K562 (cell line): ENCODE results near the gene LRP1. TPM values are rescaled to one million over a fixed set of nuclear protein-coding genes. Genes with fewer than 3 reads are reported as not detected.

ENCODE experiments used
- CHD1 ChIP-seq: fragments of 200-600 bp; sonication (generic); IDR thresholded peaks from one replicate; pipeline ENCODE4 v1.6.1; 2012; ENCODE audit warnings: mild to moderate bottlenecking, moderate library complexity, low read length, inconsistent platforms
- E2F5 ChIP-seq: sonication (generic); formaldehyde crosslinking; IDR thresholded peaks from 2 replicates; pipeline ENCODE4 v1.8.0; 2022; ENCODE audit warnings: mild to moderate bottlenecking, missing genetic modification reagents
- EHMT2 ChIP-seq: fragments of 450-650 bp; IDR thresholded peaks from 2 replicates; pipeline ENCODE4 v1.6.1; 2018; ENCODE audit warnings: antibody characterized with exemption
- FOXJ2 ChIP-seq: fragments of 200-800 bp; sonication (Bioruptor generic); IDR thresholded peaks from 2 replicates; pipeline ENCODE4 v1.6.1; 2016; ENCODE audit warnings: missing genetic modification characterization, missing compliant biosample characterization
- FOXO4 ChIP-seq: fragments of 450-650 bp; formaldehyde crosslinking; IDR thresholded peaks from 2 replicates; pipeline ENCODE4 v1.4.0; 2020; ENCODE audit warnings: mild to moderate bottlenecking, moderate library complexity
- KAT8 ChIP-seq: fragments of 450-650 bp; IDR thresholded peaks from 2 replicates; pipeline ENCODE4 v1.6.1; 2016; ENCODE audit warnings: low read depth, mild to moderate bottlenecking
- NFXL1 ChIP-seq: fragments of 450-650 bp; formaldehyde crosslinking; IDR thresholded peaks from 2 replicates; pipeline ENCODE4 v1.4.0; 2021; ENCODE audit warnings: mild to moderate bottlenecking
- SNAPC5 ChIP-seq: fragments of 250-450 bp; sonication (Bioruptor Pico); IDR thresholded peaks from 2 replicates; pipeline ENCODE4 v1.8.0; 2021; ENCODE audit warnings: moderate library complexity, mild to moderate bottlenecking, inconsistent platforms
- TAF1 ChIP-seq: IDR thresholded peaks from 2 replicates; pipeline ENCODE4 v1.6.1; 2011; ENCODE audit warnings: mild to moderate bottlenecking, low read length, moderate library complexity; ENCODE audit not compliant: insufficient read depth, control insufficient read depth, severe bottlenecking; ENCODE audit errors: extremely low read depth
- TEAD2 ChIP-seq: fragments of 450-650 bp; IDR thresholded peaks from 2 replicates; pipeline ENCODE4 v1.6.1; 2016; ENCODE audit warnings: missing genetic modification characterization, control low read depth, missing compliant biosample characterization
- TRIM25 ChIP-seq: fragments of 450-650 bp; IDR thresholded peaks from 2 replicates; pipeline ENCODE4 v1.7.0; 2016; ENCODE audit warnings: borderline replicate concordance
- XRCC5 ChIP-seq: fragments of 200-400 bp; formaldehyde crosslinking; IDR thresholded peaks from 2 replicates; pipeline ENCODE4 v1.6.1; 2017; ENCODE audit warnings: low read depth, mild to moderate bottlenecking, low read length
- YBX1 ChIP-seq: fragments of 450-650 bp; IDR thresholded peaks from 2 replicates; pipeline ENCODE4 v1.7.1; 2016; ENCODE audit warnings: mild to moderate bottlenecking
- ZBTB7A ChIP-seq: IDR thresholded peaks from 2 replicates; pipeline ENCODE4 v1.6.1; 2011; ENCODE audit warnings: low read depth, mild to moderate bottlenecking, low read length, moderate library complexity, borderline replicate concordance; ENCODE audit not compliant: control insufficient read depth
- ZNF449 ChIP-seq: fragments of 250-450 bp; sonication (Bioruptor Pico); IDR thresholded peaks from 2 replicates; pipeline ENCODE4 v1.8.0; 2022; ENCODE audit warnings: moderate library complexity, mild to moderate bottlenecking, inconsistent platforms
- ZNF518B ChIP-seq: fragments of 250-450 bp; sonication (Bioruptor Pico); IDR thresholded peaks from 2 replicates; pipeline ENCODE4 v1.5.0; 2021; ENCODE audit warnings: mild to moderate bottlenecking, moderate library complexity
- polyA plus RNA-seq, 8 experiments: library from polyadenylated mRNA; depleted of rRNA in 4 of 8; stranded (reverse) in 5 of 8; unstranded in 3 of 8; fragments of >200 nt; fragmentation: Nextera tagmentation in 2 of 8; fragmentation: Illumina TruSeq in 1 of 8; extraction: Ambion mirVana in 2 of 8; extraction: Trizol in 1 of 8; gene quantifications; 2 replicates each; pipeline versions ENCODE4 v1.2.1 to v1.2.3, GENCODE V29; 2011 to 2014; ENCODE audit warnings: inconsistent platforms in 1 of 8, missing spikeins in 1 of 8
- total RNA-seq, 7 experiments: library from RNA; depleted of rRNA in 6 of 7; stranded (reverse); fragments of >200 nt in 6 of 7; fragmentation: Illumina TruSeq in 2 of 7; extraction: Trizol in 2 of 7; gene quantifications; 2 replicates each; pipeline versions ENCODE4 v1.2.1 to v1.2.3, GENCODE V29; 2011 to 2021; ENCODE audit warnings: low replicate concordance in 1 of 7

The LRP1 gene
- total and polyA plus RNA-seq, 9 of the 15 experiments (the other 6 are each of a cell fraction or from before 2014, with no cell fraction given): 0.04 to 0.64 (median 0.19) TPM; not detected in 2

- no peak for TF ChIP-seq ZNF518B (CRISPR knock-in tag)
- peak; percentile 46; the same call in 1 of the 2 replicates for TF ChIP-seq ZBTB7A
- TF ChIP-seq KAT8: no peak
- TF ChIP-seq NFXL1 (CRISPR knock-in tag): no peak
- no peak for TF ChIP-seq XRCC5
- peak; percentile 26 for TF ChIP-seq TAF1
- no peak for TF ChIP-seq ZNF449 (CRISPR knock-in tag)
- TF ChIP-seq FOXO4: no peak
- no peak for TF ChIP-seq E2F5 (CRISPR knock-in tag)
- TF ChIP-seq FOXJ2 (tag): no peak
- TF ChIP-seq TEAD2: no peak
- no peak for TF ChIP-seq SNAPC5
- TF ChIP-seq TRIM25: no peak
- TF ChIP-seq CHD1: peak; percentile 23
- no peak for TF ChIP-seq EHMT2
- no peak for TF ChIP-seq YBX1
Measured at GRCh38 chr12:57089271-57090245, 38.7 kb upstream of the LRP1 start (continued).
